Activated CD4-positive, alpha-beta T cell treated with anti-CD3 and anti-CD28 coated beads, Interleukin-2, amount 50 U/mL, for 4 hours (primary cell): ENCODE results near the gene ZSWIM9.
"Not testable (repeated sequence)": the region's sequence is repeated elsewhere in the genome, so short reads cannot be mapped to it uniquely, and the experiment has no call there.

Source experiments
- DNase-seq, 2 experiments: peaks; one replicate each; pipeline ENCODE4 v3.0.0-alpha.2; 2020

The ZSWIM9 gene

DNA sequence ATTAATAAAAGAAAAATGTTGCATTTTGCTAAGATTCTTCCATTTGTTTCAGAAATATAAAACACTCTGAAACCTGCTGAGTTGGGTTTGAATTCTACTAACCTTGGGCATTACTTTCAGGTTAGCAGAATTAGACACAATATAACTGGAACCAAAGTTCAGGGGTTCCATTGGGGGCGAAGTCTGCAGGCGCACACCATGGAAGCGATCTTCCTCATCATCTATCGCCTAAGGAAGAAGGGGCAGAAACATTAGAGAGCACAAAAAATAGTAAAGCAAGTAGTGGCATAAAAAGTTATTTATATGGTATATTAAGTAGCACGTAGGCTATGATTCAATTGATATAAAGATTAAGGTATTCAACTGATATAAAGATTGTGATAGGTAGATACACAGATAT, 51.1 kb downstream of the ZSWIM9 start:
- DNase-seq, result no peak

DNA sequence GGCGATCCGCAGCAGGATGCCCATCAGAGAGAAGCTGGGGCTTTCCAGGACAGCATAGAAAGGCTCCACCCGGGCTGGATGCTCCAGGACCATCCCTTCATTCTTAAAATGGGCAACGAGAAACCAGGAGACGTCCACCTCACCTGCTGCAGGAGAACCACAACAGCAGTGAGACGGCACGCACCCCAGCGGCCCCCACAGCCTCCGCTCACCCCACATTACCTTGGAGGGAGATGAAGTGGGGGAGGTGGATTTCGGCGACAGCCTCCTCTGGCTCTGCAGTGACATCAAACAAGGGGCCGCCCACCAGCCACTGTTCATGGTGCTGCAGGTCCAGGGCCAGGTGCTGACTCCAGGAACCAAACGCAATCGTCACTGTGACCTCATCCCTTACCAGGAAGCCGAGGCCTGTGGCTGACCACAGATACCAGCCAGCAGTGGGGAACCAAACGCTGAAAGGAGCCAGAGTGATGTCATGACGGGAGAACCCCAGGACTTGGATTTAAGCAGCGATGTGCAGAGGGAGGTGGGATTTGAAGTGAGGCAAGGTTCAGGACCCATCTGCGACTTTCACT, 60.2 kb downstream of the ZSWIM9 start:
- DNase-seq, result no peak

DNA sequence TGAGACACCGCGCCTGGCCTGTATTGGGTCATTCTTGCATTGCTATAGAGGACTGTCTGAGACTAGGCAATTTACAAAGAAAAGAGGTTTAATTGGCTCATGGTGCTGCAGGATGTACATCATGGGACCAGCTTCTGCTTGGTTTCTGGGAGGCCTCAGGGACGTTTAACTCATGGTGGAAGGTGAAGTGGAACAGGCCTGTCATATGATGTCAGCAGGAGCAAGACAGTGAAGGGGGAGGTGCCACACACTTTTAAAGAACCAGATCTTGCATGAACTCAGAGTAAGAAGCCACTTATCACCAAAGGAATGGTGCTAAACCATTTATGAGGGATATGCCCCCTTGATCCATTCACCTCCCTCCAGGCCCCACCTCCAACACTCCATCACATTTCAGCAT, 66.6 kb downstream of the ZSWIM9 start:
- DNase-seq, result no peak

DNA sequence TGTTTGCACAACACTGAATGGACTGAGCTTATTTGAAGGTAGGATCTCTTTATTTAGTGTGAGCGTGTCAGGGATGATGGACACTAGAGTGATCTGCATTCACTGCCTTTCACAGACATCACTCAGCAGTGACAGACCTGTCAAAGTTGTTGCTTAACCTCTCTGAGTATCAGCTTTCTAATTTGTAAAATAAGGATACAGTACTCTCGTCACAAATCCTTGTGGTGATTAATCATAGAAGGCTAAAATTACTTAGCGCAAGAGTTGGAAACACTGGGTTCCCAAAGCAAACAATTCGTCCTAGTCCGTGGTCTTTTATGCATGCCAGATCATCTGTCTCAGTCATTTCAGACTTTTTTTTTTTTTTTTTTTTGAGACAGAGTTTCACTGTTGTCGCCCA, 68.6 kb downstream of the ZSWIM9 start:
- DNase-seq, result no peak

DNA sequence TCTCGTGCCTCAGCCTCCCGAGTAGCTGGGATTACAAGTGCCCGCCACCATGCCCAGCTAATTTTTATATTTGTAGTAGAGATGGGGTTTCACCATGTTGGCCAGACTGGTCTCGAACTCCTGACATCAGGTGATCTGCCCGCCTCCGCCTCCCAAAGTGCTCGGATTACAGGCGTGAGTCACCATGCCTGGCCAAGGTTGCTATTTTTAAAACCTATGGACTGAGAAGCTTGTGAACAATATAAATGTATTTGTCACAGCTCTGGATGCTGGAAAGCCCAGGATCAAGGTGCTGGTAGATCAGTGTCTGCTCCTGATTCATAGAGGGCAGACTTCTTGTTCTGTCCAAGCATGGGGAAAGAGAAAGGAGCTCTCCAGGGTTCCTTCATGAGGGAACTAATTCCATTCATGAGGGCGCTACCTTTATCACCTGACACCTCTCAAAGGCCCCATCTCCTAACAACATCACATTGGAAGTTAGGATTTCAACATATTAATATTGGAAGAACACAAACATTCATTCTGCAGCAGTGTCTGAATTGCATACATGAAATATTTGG, 69.2 kb downstream of the ZSWIM9 start:
- no peak for DNase-seq

DNA sequence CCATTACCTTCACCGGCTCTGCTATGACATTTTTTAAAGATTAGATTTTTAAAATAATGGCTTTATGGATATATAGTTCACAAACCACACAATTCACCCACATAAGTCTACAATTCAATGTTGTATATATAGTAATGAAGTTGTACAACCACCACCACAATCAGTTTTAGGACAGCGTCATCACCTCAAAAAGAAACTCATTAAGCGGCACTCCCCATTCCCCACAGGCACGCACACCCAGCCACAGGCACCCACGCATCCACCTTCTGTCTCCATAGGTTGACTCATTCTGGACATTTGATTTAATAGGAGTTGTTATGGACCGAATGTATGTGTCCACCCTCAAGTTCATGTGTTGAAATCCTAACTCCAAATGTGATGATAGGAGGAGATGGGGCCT, 71.3 kb downstream of the ZSWIM9 start:
- not testable (repeated sequence) for DNase-seq

DNA sequence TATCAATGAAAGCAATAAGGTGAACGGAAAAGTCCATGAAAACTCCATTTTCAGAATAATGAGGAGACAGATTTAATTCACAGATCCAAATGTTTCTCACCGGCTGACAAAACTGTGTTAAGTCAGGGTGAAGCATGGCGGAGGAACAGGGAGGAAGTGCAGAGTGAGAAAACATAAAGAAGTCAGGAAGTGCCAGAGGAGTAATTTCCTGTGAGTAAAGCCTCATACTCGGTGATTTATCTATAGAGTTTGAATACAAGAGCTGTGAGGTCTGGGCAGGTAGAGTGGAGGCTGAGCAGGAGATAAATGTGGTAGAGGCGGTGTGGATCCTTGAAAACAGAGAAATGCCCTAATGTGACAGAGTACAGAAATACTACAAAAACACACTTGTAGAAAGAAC, 73.8 kb downstream of the ZSWIM9 start:
- peak; percentile 22 to 23 for DNase-seq

DNA sequence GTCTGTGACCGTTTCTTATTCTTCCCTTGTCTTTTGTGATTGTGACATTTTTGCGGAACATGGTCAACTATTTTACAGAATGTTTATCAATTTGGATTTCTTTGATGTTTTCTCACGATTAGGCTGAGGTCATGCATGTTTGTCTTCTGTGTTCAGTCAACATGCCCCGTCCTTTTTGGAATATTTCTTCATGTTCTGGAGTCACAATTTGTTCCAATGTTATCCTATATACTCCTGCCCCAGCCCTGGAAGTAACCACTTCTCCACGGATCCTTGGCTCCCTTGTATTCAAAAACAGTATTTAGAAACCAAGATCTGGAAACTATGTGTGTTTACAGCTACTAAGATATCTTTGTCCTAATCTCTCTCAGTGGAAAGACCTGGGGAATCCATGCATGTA, 75.6 kb downstream of the ZSWIM9 start:
- DNase-seq, result no peak

DNA sequence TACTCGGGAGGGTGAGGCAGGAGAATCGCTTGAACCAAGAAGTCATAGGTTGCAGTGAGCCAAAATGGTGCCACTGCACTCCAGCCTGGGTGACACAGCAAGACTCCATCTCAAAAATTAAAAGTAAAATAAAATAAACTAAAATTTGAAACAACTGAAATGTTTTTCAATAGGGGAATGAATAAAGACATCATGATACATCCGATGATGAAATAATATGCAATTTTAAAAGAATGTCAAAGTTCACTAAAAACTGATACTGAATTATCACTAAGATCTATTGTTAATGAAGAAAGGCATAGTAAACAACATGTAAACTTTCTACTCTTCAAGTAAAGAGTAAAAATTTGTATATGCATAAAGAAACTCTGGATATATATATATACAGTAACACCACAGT, 76.7 kb downstream of the ZSWIM9 start:
- no peak for DNase-seq
